OCI-LY3 (cell line): ENCODE results near the gene CAMK1.

Experiments used
- H2AFZ ChIP-seq: fragments of 200-600, 300-600 bp; shearing (Covaris generic); 2 replicates; pipeline ENCODE4 v1.6.0; 2014; ENCODE audit warnings: antibody characterized with exemption, low read depth, low read length
- H3K27ac ChIP-seq: fragments of 200-600, 300-600 bp; sonication (generic); 2 replicates; pipeline ENCODE4 v1.5.1; 2014; ENCODE audit warnings: mild to moderate bottlenecking, low read length, moderate library complexity, mixed read lengths
- H3K27me3 ChIP-seq: fragments of 200-600, 300-600 bp; sonication (generic); 2 replicates; pipeline ENCODE4 v1.6.1; 2014; ENCODE audit warnings: low read depth, low read length, mixed read lengths
- H3K36me3 ChIP-seq: fragments of 200-600, 300-600 bp; sonication (generic); replicated peaks from 2 replicates; pipeline ENCODE3; 2014; ENCODE audit warnings: low read depth, low read length, mixed read lengths
- H3K4me1 ChIP-seq: fragments of 300-600, 200-600 bp; sonication (generic); 2 replicates; pipeline ENCODE4 v1.6.1; 2014; ENCODE audit warnings: low read length, mixed read lengths
- H3K4me2 ChIP-seq: fragments of 200-600, 300-600 bp; sonication (generic); 2 replicates; pipeline ENCODE4 v1.6.1; 2014; ENCODE audit warnings: low read length, mixed read lengths
- H3K4me3 ChIP-seq: fragments of 300-600, 200-600 bp; sonication (generic); 2 replicates; pipeline ENCODE4 v1.5.1; 2014; ENCODE audit warnings: antibody characterized with exemption, mild to moderate bottlenecking, low read length, moderate library complexity
- H3K79me2 ChIP-seq: fragments of 300-600, 200-600 bp; shearing (Covaris generic); 2 replicates; pipeline ENCODE4 v1.6.1; 2014; ENCODE audit warnings: mild to moderate bottlenecking, low read length, mixed read lengths
- H3K9ac ChIP-seq: fragments of 300-600, 200-600 bp; shearing (Covaris generic); 2 replicates; pipeline ENCODE4 v1.6.0; 2014; ENCODE audit warnings: mild to moderate bottlenecking, low read length, moderate library complexity
- H3K9me3 ChIP-seq: fragments of 200-600, 300-600 bp; shearing (Covaris generic); 2 replicates; pipeline ENCODE4 v1.6.1; 2014; ENCODE audit warnings: low read length, mixed read lengths; ENCODE audit not compliant: insufficient read depth
- H4K20me1 ChIP-seq: fragments of 200-600, 300-600 bp; sonication (generic); 2 replicates; pipeline ENCODE4 v1.6.1; 2016; ENCODE audit warnings: low read length, mixed read lengths; ENCODE audit not compliant: insufficient read depth
- EZH2phosphoT487 ChIP-seq: fragments of 200-600 bp; shearing (Covaris generic); IDR thresholded peaks from 2 replicates; pipeline ENCODE4 v1.6.1; 2018; ENCODE audit warnings: antibody characterized with exemption, mixed run types, low read depth
- TF ChIP-seq, protein P1 (sequence below): fragments of 200-600, 300-600 bp; sonication (generic); IDR thresholded peaks from 2 replicates; pipeline ENCODE4 v1.5.1; 2014; ENCODE audit warnings: antibody characterized with exemption, low read length, low read depth

CAMK1 gene

DNA sequence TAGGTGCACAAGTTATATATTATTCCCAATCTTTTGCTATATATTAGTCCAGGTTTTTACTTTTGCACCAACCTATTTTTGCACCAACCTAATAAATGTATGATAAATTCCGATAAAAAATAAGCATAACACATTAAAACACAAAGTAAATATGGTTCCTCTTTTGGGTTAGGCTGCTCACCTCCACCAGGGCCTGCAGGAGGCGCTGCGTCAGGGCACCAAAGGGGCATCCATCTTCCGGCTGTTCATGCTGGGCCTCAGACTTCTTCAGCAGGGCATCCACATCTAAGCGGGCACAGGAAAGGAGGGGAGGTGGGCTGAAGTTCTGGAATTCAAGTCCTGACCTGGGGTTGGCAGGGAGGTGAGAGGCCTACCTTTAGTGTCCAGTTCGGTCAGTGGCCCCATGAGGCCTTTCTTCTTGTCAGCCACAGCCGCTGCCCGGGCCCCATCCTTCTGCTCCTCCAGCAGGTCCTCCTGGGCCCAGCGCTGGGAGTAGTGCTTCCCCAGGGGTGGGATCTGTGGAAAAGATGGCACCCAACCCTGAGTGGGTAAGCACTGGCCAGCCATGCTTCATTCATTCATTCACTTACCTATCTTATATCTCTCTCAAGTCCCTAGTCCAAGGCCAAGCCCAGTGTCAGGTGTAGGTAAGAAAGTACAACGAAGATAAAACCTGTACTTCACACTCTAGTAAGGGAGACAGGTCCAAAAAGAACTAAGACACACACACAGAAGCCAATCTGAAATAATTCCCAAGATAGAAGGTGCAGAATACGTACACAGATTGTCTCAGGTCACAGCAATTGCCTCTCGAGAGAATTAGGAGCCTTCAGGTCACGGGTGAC, 17.3 kb upstream of the CAMK1 start:
- no peaks in the 10 kb centered on the region for H4K20me1 ChIP-seq
- no peaks in the 10 kb centered on the region for H3K27me3 ChIP-seq
- no peak overlapping the region for H2AFZ ChIP-seq
- H3K9ac ChIP-seq: no peak overlapping the region
- no peak overlapping the region for H3K4me3 ChIP-seq
- TF ChIP-seq, protein P1, sequence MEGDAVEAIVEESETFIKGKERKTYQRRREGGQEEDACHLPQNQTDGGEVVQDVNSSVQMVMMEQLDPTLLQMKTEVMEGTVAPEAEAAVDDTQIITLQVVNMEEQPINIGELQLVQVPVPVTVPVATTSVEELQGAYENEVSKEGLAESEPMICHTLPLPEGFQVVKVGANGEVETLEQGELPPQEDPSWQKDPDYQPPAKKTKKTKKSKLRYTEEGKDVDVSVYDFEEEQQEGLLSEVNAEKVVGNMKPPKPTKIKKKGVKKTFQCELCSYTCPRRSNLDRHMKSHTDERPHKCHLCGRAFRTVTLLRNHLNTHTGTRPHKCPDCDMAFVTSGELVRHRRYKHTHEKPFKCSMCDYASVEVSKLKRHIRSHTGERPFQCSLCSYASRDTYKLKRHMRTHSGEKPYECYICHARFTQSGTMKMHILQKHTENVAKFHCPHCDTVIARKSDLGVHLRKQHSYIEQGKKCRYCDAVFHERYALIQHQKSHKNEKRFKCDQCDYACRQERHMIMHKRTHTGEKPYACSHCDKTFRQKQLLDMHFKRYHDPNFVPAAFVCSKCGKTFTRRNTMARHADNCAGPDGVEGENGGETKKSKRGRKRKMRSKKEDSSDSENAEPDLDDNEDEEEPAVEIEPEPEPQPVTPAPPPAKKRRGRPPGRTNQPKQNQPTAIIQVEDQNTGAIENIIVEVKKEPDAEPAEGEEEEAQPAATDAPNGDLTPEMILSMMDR: peak; percentile 49
- no peak for TF ChIP-seq EZH2phosphoT487
- H3K4me2 ChIP-seq: no peak overlapping the region
- peaks cover 14% of the 10 kb centered on the region for H3K79me2 ChIP-seq
- H3K36me3 ChIP-seq: peaks cover 58% of the 10 kb centered on the region
- 0 out of 2 replicates have a peak overlapping the region, but pooled peaks have one; percentile 22 for H3K27ac ChIP-seq
- H3K9me3 ChIP-seq: no peaks in the 10 kb centered on the region
- H3K4me1 ChIP-seq: peaks cover 15% of the 10 kb centered on the region

DNA sequence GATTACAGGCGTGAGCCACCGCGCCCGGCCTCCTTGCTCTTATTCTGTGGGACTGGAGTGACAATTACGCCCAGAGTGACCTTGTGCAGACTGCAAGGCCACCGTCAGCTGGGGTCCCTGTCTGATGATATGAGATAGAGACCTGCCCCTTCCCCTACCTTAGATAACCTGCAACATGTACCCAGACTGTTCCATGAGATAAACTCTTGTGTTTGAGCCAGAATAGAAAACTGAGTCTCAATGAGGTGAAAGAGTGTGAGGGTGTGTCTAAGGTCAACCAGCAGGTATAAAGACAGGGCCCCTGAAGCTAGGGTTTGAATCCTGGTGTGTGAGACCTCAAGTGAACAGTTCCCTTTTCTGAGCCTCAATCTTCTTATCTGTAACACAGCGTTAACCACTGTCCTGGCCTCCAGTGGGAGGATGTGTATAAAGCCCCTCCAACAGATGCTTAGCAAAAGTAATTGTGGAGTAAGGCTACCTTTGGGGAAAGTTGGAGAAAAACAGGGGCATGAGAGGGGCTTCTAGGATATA, 16.5 kb upstream of the CAMK1 start:
- Histone ChIP-seq H3K4me2 (no peak overlapping the region), H3K9me3 (no peaks in the 10 kb centered on the region), H3K9ac (no peak overlapping the region), H2AFZ (no peak overlapping the region), H4K20me1 (no peaks in the 10 kb centered on the region), H3K36me3 (peaks cover 61% of the 10 kb centered on the region), H3K4me3 (no peak overlapping the region), H3K27ac (no peak overlapping the region), H3K4me1 (peaks cover 9% of the 10 kb centered on the region), H3K79me2 (peaks cover 7% of the 10 kb centered on the region; the same call in 1 of the 2 replicates), H3K27me3 (no peaks in the 10 kb centered on the region)
- TF ChIP-seq, protein P1: no peak
- no peak for TF ChIP-seq EZH2phosphoT487

DNA sequence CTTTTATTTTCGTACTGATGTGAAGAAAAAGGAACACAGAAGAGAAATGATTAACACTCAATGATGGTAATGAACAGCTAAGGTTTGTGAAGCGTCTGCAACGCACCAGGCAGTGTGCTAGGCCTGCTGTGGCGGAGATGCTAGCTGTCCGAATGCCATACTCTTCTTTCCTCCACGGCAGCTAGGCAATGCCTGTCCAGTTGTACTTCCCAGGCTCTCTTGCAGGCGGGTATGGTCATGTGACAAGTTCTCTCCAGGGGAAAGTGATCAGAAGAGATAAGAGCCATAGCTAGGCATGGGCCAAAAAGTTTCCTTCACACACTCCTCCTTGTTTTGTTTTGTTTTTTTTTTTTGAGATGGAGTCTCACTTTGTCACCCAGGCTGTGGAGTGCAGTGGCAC, 15.9 kb upstream of the CAMK1 start:
- H3K79me2 ChIP-seq: 0 out of 2 replicates have a peak, but pooled peaks cover under 1% of the 10 kb centered on the region
- no peaks in the 10 kb centered on the region for H3K27me3 ChIP-seq
- no peak overlapping the region for H3K4me3 ChIP-seq
- peaks cover 6% of the 10 kb centered on the region; the same call in 1 of the 2 replicates for H3K4me1 ChIP-seq
- H3K9ac ChIP-seq: no peak overlapping the region
- no peak overlapping the region for H2AFZ ChIP-seq
- no peak overlapping the region for H3K4me2 ChIP-seq
- H4K20me1 ChIP-seq: no peaks in the 10 kb centered on the region
- no peak for TF ChIP-seq EZH2phosphoT487
- TF ChIP-seq, protein P1: no peak
- H3K9me3 ChIP-seq: no peaks in the 10 kb centered on the region
- no peak overlapping the region for H3K27ac ChIP-seq
- H3K36me3 ChIP-seq: peaks cover 61% of the 10 kb centered on the region

DNA sequence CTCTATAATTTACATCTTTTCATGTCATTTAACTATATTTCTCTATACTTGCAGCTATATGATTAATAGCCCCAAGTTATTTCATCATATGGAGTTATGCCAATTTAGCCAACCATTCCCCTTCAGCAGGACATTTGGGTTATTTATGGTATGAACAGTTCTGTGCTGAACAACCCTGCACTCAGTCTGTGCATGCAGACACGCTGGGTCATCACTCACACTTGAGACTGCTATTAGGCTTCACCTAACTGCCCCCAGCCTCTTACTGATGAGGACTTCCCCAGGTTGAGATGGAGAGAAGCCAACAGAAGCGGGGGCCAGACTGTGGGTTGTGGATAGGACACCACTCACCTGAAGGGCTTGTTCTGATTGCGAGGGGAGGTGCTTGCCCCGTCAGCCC, 15.2 kb upstream of the CAMK1 start:
- no peaks in the 10 kb centered on the region for H3K27me3 ChIP-seq
- H3K27ac ChIP-seq: no peak overlapping the region
- TF ChIP-seq, protein P1: no peak
- TF ChIP-seq EZH2phosphoT487: no peak
- H3K9ac ChIP-seq: no peak overlapping the region
- H3K9me3 ChIP-seq: no peaks in the 10 kb centered on the region
- no peak overlapping the region for H3K4me2 ChIP-seq
- H4K20me1 ChIP-seq: no peaks in the 10 kb centered on the region
- no peak overlapping the region for H3K4me3 ChIP-seq
- no peak overlapping the region for H2AFZ ChIP-seq
- H3K79me2 ChIP-seq: no peaks in the 10 kb centered on the region
- H3K4me1 ChIP-seq: peaks cover 12% of the 10 kb centered on the region
- peaks cover 55% of the 10 kb centered on the region for H3K36me3 ChIP-seq
